ENCODE results near the gene AKAP8L.

- TF ChIP-seq, protein P1, sequence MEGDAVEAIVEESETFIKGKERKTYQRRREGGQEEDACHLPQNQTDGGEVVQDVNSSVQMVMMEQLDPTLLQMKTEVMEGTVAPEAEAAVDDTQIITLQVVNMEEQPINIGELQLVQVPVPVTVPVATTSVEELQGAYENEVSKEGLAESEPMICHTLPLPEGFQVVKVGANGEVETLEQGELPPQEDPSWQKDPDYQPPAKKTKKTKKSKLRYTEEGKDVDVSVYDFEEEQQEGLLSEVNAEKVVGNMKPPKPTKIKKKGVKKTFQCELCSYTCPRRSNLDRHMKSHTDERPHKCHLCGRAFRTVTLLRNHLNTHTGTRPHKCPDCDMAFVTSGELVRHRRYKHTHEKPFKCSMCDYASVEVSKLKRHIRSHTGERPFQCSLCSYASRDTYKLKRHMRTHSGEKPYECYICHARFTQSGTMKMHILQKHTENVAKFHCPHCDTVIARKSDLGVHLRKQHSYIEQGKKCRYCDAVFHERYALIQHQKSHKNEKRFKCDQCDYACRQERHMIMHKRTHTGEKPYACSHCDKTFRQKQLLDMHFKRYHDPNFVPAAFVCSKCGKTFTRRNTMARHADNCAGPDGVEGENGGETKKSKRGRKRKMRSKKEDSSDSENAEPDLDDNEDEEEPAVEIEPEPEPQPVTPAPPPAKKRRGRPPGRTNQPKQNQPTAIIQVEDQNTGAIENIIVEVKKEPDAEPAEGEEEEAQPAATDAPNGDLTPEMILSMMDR (IDR thresholded peaks at IDR 0.05), result no peak
- no peak for TF ChIP-seq POLR2A (IDR thresholded peaks at IDR 0.05)
Measured at GRCh38 chr19:15357906-15358305, 60.9 kb downstream of the AKAP8L start.
